GM12891 (cell line): ENCODE measurements around the gene ADAT2.

Experiments used
- POLR2A ChIP-seq: IDR thresholded peaks from 2 replicates; pipeline ENCODE4 v1.6.1; 2011; ENCODE audit warnings: low read depth, low read length, control low read depth
- POU2F2 ChIP-seq: IDR thresholded peaks from 2 replicates; pipeline ENCODE4 v1.6.1; 2011; ENCODE audit warnings: low read depth, mild to moderate bottlenecking, control low read depth, low read length, moderate library complexity
- SPI1 ChIP-seq: IDR thresholded peaks from 2 replicates; pipeline ENCODE4 v1.6.1; 2011; ENCODE audit warnings: low read depth, low read length, control low read depth
- TAF1 ChIP-seq: IDR thresholded peaks from 2 replicates; pipeline ENCODE4 v1.6.1; 2011; ENCODE audit warnings: low read depth, low read length, control low read depth

- TF ChIP-seq POLR2A (no peak), SPI1 (no peak), TAF1 (no peak), POU2F2 (no peak)
These were observed 31.0 kb downstream of the ADAT2 start for GRCh38 chr6:143419526-143419925.
